Kidney epithelial cell (primary cell): ENCODE measurements around the gene TJP3. TPM values are rescaled to one million over a fixed set of nuclear protein-coding genes. Genes with fewer than 3 reads are reported as not detected.

ENCODE experiments used
- DNase-seq: peaks from one replicate; pipeline ENCODE4 v3.0.0-alpha.2; 2010; ENCODE audit warnings: low read depth
- H3K27me3 ChIP-seq: 2 replicates; pipeline ENCODE4 v1.6.0; 2011; ENCODE audit warnings: low read length; ENCODE audit not compliant: control insufficient read depth, insufficient read depth
- H3K36me3 ChIP-seq: 2 replicates; pipeline ENCODE4 v1.5.1; 2011; ENCODE audit warnings: low read length; ENCODE audit not compliant: control insufficient read depth, insufficient read depth
- H3K4me3 ChIP-seq: 2 replicates; pipeline ENCODE4 v1.5.1; 2011; ENCODE audit warnings: low read depth, mild to moderate bottlenecking, control low read depth, low read length
- total RNA-seq: library from RNA; depleted of rRNA; stranded (reverse); fragments of >200 nt; gene quantifications from 2 replicates; pipeline ENCODE4 v1.2.3, GENCODE V29; 2015
- TF ChIP-seq, protein P1 (sequence below): IDR thresholded peaks from 2 replicates; pipeline ENCODE4 v1.5.1; 2011; ENCODE audit warnings: mild to moderate bottlenecking, moderate library complexity, low read length, control low read depth, inconsistent platforms; ENCODE audit not compliant: insufficient read depth, poor library complexity, severe bottlenecking

The TJP3 gene
- total RNA-seq, 1 donor from 2014 or later = 1.7 TPM

GRCh38 chr19:3722443-3723109, 14.4 kb downstream of the TJP3 start:
- Histone ChIP-seq H3K4me3 (peak overlapping the region; percentile 1), H3K27me3 (peaks cover 39% of the 10 kb centered on the region), H3K36me3 (no peaks in the 10 kb centered on the region)
- no peak for DNase-seq
- TF ChIP-seq, protein P1, sequence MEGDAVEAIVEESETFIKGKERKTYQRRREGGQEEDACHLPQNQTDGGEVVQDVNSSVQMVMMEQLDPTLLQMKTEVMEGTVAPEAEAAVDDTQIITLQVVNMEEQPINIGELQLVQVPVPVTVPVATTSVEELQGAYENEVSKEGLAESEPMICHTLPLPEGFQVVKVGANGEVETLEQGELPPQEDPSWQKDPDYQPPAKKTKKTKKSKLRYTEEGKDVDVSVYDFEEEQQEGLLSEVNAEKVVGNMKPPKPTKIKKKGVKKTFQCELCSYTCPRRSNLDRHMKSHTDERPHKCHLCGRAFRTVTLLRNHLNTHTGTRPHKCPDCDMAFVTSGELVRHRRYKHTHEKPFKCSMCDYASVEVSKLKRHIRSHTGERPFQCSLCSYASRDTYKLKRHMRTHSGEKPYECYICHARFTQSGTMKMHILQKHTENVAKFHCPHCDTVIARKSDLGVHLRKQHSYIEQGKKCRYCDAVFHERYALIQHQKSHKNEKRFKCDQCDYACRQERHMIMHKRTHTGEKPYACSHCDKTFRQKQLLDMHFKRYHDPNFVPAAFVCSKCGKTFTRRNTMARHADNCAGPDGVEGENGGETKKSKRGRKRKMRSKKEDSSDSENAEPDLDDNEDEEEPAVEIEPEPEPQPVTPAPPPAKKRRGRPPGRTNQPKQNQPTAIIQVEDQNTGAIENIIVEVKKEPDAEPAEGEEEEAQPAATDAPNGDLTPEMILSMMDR = no peak

GRCh38 chr19:3723110-3723488, 14.9 kb downstream of the TJP3 start:
- Histone ChIP-seq H3K27me3 (peaks cover 39% of the 10 kb centered on the region), H3K36me3 (no peaks in the 10 kb centered on the region), H3K4me3 (no peak overlapping the region)
- TF ChIP-seq, protein P1 = no peak
- no peak for DNase-seq

- TF ChIP-seq, protein P1 = no peak
- H3K36me3 ChIP-seq = no peaks in the 10 kb centered on the region
These were observed 15.7 kb downstream of the TJP3 start for GRCh38 chr19:3723883-3724282.

DNA sequence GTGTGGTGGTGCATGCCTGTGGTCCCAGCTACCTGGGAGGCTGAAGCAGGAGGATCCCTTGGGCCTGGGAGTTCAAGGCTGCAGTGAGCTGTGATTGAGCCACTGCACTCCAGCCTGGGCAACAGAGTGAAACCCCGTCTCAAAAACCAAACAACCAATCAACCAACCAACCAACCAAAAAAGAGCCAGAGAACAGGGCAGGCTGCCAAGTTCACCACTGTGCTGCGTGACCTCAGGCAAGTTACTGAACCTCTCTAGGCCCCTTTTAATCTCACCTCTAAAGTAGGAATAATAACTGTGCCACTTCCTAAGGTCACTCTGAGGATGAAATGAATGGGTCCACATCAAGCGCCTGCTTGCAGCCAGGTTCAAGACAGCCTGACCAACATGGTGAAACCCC, 16.9 kb downstream of the TJP3 start:
- Histone ChIP-seq H3K36me3 (no peaks in the 10 kb centered on the region), H3K27me3 (peaks cover 39% of the 10 kb centered on the region), H3K4me3 (no peak overlapping the region)
- no peak for DNase-seq
- TF ChIP-seq, protein P1 = no peak

More at GRCh38 chr19:3723883-3724282, 15.7 kb downstream of the TJP3 start:
- no peak for DNase-seq
- no peak overlapping the region for H3K4me3 ChIP-seq
- peaks cover 39% of the 10 kb centered on the region for H3K27me3 ChIP-seq

GRCh38 chr19:3725640-3726310, 17.6 kb downstream of the TJP3 start:
- no peak overlapping the region for H3K4me3 ChIP-seq
- no peaks in the 10 kb centered on the region for H3K36me3 ChIP-seq
- TF ChIP-seq, protein P1 = no peak
- no peak for DNase-seq
- H3K27me3 ChIP-seq = peaks cover 34% of the 10 kb centered on the region
